GM18507 (cell line): ENCODE data around the gene ACSF2.
"Not testable (repeated sequence)": the region's sequence is repeated elsewhere in the genome, so short reads cannot be mapped to it uniquely, and the experiment has no call there.

Experiments used
- DNase-seq: peaks from one replicate; pipeline ENCODE4 v3.0.0; 2011; ENCODE audit warnings: low read depth; ENCODE audit not compliant: insufficient read length; ENCODE audit errors: extremely low spot score
- FAIRE-seq: peaks from 2 replicates; lab custom pipeline; 2011; peaks lifted over from hg19 to GRCh38; lab: Jason Lieb, UNC

ACSF2 gene

GRCh38 chr17:50473901-50474300 is 47.9 kb downstream of the ACSF2 start:
- no peak for FAIRE-seq

GRCh38 chr17:50474523-50474922 is 48.5 kb downstream of the ACSF2 start:
- no peak for FAIRE-seq
- no peak for DNase-seq

More at GRCh38 chr17:50473901-50474300, 47.9 kb downstream of the ACSF2 start:
- no peak for DNase-seq

DNA sequence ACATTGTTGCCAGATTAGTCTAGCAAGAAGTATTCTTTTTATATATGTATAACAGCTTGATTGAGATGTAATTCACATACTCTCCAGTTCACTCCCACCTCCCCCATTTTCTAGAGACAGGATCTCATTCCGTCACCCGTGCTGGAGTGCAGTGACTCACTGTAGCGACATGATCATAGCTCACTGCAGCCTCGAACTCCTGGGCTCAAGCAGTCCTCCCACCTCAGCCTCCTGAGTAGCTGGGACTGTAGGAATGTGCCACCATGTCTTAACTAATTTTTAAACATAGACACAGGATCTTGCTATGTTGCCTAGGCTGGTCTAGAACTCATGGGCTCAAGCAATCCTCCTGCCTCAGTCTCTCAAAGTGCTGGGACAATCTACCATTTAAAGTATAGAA is 49.3 kb downstream of the ACSF2 start:
- no peak for FAIRE-seq
- no peak for DNase-seq

DNA sequence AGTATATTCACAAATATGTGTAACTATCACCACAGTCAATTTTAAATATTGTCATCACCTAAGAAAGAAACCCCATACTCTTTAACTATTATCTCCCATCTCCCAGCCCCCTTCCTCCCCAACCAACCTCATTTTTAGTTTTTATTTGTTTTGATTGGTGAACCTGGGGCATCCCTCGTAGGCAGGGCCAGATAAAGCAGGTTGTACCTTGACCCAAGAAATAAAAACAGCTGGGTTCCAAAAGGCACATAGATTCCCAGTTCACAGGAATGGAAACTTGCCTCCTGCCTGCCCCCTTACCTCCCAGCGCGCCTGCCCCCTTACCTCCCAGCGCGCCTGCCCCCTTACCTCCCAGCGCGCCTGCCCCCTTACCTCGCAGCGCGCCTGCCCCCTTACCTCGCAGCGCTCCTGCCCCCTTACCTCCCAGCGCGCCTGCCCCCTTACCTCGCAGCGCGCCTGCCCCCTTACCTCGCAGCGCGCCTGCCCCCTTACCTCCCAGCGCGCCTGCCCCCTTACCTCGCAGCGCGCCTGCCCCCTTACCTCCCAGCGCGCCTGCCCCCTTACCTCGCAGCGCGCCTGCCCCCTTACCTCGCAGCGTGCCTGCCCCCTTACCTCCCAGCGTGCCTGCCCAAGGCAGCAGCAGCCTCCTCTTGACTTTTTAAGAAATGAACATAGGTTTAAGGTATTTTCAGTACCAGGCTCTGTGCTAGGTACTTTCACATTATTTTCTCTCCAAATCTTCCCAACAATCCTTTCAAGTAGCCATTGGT is 49.9 kb downstream of the ACSF2 start:
- FAIRE-seq, DNase-seq: not testable (repeated sequence)

- DNase-seq, result no peak
- FAIRE-seq, result no peak
These were observed 50.7 kb downstream of the ACSF2 start for GRCh38 chr17:50476545-50477315.

DNA sequence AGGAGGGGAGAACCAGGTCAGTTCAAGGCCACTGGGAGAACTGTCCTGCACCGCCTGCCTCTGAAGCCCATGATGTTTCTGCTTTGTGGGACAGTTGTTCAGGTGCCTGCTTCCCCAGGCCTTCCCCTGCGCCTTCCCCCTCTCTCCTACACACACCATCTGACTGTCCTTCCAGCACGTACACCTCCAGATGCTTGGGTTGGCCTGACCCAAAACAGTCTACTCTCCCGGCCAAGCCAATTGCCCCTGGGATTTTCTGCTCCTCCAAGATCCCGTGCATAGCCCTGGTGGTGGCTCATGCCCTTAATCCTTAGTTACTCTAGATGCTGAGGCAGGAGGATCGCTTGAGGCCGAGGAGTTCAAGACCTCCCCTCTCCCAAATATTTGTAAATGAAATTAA is 52.0 kb downstream of the ACSF2 start:
- DNase-seq (no peak), FAIRE-seq (no peak)

GRCh38 chr17:50478391-50479381 is 52.7 kb downstream of the ACSF2 start, which contains the start of gene RSAD1:
TSS of gene RSAD1 (plus strand) at chr17:50478860. CDS start at chr17:50478885, 25 bp downstream.
- FAIRE-seq, result peak; percentile 86
- peak; percentile 75 for DNase-seq

- DNase-seq, result peak; percentile 46
- FAIRE-seq, result peak; percentile 71
These were observed 53.6 kb downstream of the ACSF2 start for GRCh38 chr17:50479522-50480141.

GRCh38 chr17:50480142-50480764 is 54.2 kb downstream of the ACSF2 start:
- DNase-seq, result no peak
- FAIRE-seq, result no peak

DNA sequence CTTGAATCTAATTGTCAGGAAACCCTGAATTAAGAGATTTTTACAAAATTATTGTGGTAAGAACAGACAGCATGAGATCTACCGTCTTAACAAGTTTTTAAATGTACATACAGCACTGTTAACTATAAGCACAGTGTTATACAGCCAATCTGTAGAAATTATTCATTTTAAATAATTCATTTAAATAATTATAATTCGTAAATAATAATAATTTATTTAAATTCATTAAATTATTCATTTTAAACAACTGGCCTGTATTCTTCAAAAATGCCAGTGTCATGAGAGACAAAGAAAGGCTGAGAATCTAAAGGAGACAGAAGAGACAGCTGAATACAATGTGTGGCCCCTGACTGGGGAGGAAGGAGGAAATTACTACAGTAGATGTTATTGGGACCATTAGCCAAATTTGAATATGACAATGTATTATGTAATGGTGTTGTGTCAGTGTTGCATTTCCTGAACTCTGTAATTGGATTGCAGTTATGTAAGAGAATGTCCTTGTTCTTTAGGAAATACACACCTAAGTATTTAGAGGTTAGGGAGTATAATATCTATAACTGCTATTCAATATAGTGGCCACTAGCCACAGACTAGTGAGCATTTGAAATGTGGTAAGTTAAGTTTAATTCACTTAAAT is 55.0 kb downstream of the ACSF2 start:
- no peak for DNase-seq
- FAIRE-seq, result no peak

DNA sequence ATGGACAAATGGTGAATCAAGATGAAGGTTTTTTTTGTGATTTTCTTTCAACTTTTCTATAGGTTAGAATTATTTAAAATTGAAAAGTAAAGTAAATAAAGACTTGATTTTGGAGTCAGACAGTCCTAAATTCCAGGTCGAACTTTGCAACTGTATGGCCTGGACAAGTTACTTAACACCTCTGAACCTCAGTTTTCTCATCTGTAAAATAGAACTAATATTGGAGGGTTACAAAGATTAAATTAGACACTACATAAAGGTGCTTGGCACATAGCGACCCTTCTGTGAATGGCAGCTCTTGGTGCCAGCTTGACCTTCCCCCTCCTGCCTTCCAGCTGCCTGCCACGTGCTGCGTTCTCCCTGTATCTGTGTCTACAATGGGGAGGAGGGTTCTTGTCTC is 55.6 kb downstream of the ACSF2 start:
- DNase-seq (no peak), FAIRE-seq (no peak)

GRCh38 chr17:50482110-50482509 is 56.1 kb downstream of the ACSF2 start:
- FAIRE-seq, result no peak
- DNase-seq, result no peak

GRCh38 chr17:50482516-50482915 is 56.5 kb downstream of the ACSF2 start:
- FAIRE-seq, result peak; percentile 89
- DNase-seq, result peak; percentile 49

GRCh38 chr17:50483266-50483665 is 57.2 kb downstream of the ACSF2 start:
- FAIRE-seq, result no peak

GRCh38 chr17:50484386-50485155 is 58.6 kb downstream of the ACSF2 start:
- FAIRE-seq (no peak), DNase-seq (no peak)

More at GRCh38 chr17:50483266-50483665, 57.2 kb downstream of the ACSF2 start:
- no peak for DNase-seq

GRCh38 chr17:50487213-50488096 is 61.4 kb downstream of the ACSF2 start:
- DNase-seq (no peak), FAIRE-seq (no peak)

DNA sequence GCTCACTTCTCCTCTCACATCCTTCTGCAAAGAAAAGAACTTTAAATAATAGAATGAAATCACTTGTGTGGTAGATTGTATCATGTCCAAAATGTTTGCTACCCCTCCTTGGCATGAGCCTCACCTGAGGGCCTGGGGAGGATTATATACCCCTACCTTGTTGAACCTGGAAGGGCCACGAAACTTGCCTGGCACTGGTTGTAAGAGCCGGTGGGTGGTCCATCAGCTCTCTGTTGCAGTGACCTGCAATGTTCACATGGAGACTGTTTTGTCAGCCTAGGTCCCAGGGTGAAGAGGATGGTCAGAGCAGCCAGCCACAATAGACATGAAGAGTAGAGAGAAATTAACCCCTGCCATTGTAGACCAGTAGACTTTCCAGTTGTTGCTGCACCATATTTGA is 62.9 kb downstream of the ACSF2 start:
- FAIRE-seq (no peak), DNase-seq (no peak)
